Forelimb muscle (tissue), 1 donor: ENCODE data around the gene RIGI. TPM values are rescaled to one million over a fixed set of nuclear protein-coding genes. Genes with fewer than 3 reads are reported as not detected.
"Not testable (repeated sequence)": the region's sequence is repeated elsewhere in the genome, so short reads cannot be mapped to it uniquely, and the experiment has no call there.

Experiments used
- DNase-seq: peaks from one replicate; pipeline ENCODE4 v3.0.0-alpha.2; 2013; ENCODE audit warnings: low read depth
- polyA plus RNA-seq: library from polyadenylated mRNA; unstranded; fragments of 120-200 nt; gene quantifications from one replicate; pipeline ENCODE4 v1.2.1, GENCODE V29; 2013; ENCODE audit not compliant: insufficient read length

The RIGI gene
- 6.1 TPM for polyA plus RNA-seq

DNA sequence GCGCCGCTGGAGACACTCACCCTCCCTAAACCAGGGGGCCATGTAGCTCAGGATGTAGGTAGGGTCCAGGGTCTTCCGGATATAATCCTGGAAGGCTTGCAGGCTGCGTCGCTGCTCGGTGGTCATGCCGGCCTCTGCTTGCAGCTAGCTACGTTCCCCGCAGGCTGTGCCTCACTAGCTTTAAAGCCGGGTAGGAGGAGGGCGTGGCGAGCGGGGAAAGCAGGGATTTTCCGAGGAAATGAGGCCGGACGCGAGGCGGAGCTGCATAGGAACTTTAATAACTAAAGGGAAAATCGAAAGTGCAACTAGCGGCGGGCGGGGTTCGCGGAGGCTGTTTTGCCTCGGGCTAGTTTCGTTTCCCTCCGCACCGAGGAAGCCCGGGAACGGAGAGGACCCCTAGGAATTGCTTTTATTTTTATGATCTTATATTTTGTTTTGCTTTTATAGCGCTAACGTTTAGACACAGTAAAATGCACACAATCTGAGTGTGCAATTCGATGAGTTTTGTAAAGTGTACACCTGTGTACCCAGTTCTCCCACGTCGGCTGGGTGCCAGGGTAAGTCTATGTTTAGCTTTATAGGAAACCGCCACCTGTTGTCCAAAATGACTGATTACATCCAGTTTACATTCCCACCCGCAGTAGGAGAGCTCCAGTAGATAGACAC lies at the start of gene RIGI:
Gene RIGI, minus strand, starts transcription at position 156 of the 666 bp plus-strand sequence. Its CDS starts 30 bp downstream, at position 126.
- peak; percentile 82 for DNase-seq

DNA sequence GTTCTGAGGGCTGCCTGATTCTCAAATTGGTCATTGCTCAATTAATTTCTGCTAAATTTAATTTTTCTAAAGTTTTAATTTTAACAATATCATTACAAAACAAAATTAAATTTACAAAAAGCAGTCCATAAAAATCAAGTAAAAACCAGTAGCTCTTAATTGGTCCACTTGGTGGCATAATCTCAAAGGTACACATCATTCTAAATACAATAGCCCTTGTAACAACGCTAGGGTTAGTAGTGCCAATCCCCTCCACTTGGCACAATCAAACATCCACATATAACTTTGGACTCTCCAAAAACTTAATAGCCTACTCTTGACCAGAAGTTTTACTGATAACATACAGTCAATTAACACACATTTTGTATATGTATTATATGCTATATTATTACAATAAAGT lies 48.9 kb upstream of the RIGI start:
- no peak for DNase-seq

DNA sequence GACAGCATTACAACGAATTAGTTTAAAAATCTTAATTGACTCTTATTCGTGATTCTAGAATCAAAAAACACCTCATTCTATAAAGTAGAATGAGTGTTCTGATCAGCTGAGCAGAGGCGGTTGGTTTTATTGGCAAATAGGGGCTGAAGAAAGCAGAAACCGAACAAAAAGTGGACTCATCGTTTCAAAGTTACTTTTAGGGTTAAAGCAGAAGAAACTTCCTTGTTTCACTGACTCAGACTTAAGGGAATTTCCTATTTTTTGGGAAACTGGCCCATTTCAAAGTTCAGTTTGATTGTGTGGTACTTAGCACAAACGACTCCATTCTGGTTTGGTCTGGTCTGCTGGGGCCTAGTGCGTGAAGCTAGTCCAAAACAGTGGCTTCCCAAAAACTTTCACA lies 47.8 kb upstream of the RIGI start:
- no peak for DNase-seq

DNA sequence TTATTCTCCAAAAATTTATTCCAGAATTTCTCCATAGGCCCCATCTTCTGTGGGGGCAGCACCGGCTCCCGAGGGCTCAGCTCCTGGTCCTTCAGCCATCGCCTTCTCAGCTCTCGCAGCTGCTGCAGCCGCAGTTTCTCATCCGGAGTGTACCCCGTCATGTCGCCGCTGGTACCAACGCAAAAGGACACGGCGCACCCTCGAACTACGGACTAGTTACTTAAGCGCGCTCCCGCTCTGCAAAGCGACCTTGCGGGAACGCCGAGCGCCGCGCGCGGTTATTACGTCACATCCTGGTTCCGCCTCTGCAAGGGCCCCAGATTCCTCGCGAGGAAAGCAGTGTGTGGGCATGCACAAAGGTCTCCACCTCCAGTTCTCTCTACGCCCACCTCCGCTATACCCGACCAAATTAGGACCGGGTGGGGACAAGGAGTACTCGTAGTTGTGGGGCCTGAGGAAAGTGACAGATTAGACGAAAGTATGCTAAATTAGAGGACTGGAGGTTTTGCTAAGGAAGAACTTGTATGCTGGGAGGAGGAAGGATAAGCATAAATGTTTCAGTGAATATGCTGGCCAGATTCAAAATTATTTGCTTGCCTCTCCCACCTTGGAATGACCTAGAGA lies 47.0 kb upstream of the RIGI start, which contains the start of gene NDUFB6:
Gene NDUFB6, minus strand, starts transcription at position 260 of the 624 bp plus-strand sequence. Its CDS starts 99 bp downstream, at position 161.
- DNase-seq: peak; percentile 86

DNA sequence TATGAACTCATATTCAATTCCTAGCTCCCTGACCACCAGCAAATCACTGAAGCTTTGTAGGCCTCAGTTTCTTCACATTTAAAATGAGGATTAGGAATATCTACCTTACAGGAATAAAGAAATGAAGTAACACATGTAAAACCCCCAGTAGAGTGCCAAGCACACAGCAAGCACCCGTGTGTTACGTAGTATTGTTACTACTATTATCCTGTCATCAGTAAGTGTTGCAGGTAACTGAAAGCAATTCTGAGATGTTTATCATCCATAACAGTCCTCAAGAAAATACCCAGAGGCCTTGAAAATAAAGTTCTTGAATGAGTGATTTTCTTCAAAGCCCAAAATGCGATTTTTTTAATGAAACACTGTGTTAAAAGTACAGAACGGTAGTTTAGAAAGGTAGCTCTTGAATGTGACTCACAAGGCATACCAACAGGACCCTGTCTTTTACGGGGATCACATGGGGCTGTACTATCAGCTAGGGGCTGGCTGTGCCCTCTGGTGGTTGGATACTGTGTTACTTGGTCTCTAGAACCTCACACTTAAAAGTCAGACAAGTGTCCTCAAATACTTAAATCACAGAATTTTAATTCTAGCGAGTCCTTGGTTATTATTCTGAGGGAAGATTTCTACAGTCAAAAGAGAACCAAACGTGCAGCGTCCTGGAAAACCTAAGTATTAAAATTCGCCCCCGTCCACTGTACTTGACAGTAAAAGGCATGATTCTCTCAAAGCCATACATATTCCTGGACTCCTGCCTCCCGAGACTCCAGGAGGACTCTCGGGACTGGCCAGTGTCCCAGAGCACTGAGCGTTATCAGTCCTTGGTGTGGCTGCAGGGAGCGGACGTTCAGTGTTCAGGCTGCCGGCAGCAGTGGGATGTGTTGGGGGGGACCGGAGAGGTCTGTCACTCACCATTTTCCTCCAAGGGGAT lies 46.2 kb upstream of the RIGI start:
- DNase-seq: no peak

DNA sequence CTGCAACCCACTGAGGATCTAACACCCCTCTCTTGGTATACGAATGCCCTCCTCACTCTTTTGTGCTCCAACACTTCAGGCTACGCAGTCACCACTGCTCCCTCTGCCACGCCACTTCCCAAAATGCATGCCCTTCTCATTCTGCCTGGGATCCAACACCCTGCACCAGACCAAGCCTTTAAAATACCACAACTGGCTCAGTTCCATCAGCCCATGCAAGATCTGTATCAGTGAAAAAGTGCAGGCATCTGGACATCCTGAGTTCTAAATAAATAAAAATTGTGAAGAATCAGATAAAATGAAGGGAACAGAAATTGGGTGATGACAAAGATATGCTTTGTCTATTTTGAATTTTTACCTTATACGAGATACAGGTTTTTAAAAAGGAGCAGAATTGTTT lies 44.3 kb upstream of the RIGI start:
- no peak for DNase-seq

DNA sequence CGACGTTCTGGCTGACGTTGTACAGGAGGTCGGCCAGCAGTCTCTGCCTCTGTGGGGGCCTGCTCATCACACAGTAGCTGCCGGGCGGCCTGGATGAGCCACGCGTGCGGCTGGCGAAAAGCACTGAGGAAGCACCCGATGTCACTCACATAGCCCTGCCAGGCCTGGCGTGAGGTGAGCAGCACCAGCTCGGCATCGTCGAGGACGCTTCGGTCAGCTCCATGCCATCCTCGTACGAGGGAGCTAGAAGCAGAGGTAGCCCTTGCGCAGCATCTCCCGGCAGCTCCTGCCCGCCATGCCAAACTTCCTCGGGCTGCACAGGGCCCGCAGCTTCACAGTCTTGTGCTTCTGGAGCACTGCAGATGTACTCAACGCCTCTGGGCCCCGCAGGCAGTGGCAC lies 40.8 kb upstream of the RIGI start:
- DNase-seq: no peak

DNA sequence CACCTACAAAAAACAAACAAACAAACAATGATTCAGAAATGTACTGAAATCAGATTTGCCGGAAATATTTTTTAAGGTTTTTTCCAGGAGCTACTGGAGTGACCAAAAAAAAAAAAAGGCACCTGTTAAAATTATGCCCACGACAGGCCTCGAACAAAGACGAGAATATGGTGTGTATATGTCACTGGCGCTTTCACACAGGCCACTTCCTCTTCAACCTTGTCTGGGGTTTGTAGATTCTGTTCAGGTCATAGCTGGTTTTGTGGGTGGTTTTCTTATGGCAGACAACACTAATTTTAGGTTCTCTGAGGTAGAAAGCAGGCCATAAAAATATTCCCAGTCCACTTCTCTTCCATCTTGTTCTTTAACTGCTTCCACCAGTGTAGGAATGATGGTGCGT lies 40.0 kb upstream of the RIGI start:
- no peak for DNase-seq

DNA sequence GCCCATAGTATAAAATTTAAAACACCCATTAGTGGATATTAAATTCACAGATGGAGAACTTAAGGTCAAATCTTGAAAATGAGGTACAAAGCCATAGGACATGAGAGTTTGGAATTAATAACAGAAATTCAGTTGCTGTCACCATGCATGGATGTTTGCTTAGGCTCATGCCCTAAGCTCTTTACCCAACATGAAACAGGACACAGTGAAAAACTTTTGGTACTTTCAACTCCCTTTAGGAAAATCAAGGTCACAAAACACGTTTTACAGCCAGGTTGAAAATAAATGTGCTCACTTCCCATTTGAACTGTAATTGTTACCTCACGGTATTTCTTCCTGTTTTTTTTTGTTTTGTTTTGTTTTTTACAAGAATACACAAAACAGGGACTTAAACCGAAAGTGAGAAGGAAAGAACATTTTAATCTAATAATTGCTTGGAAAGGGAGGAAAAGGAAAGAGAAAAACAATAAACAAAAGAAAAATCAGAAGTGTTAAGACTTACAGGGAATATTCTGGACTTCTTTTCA lies 32.5 kb upstream of the RIGI start:
- no peak for DNase-seq

DNA sequence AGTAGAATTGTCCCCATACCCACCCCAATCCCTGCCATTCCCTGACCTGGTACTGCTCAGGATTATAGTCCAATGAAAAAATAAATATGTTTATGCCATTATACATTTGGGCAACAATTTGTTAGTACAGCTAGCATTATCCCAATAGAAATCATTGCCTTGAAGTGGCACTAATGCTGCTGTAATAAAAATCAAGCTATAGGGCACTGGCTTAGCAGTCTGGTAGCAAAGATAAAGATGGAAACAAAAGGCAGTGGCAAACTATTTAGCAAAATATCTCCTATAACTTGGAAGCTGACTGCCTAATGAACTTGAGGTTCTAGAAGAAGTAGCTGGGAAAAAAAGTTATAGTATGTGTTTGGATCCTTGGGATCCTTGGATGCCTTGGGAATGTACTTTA lies 28.6 kb upstream of the RIGI start:
- DNase-seq: no peak

DNA sequence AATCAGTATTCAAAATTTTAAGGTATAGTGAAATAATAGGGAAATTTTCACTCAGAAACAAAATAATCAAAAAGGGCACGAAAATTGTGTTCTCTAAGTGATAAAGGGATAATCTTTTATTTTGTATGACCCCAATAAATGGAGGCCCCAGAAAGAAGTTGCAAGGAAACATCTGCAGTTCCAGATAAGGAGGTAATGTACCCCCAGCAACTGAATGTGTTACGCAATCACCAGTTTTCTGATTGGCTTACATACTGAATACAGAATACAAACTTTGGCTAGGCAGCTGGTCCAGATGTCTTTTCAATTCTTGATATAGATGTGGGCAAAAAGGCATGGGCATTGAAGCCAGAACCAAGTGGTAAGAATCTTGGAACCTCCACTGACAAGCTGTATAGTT lies 28.1 kb upstream of the RIGI start:
- no peak for DNase-seq

DNA sequence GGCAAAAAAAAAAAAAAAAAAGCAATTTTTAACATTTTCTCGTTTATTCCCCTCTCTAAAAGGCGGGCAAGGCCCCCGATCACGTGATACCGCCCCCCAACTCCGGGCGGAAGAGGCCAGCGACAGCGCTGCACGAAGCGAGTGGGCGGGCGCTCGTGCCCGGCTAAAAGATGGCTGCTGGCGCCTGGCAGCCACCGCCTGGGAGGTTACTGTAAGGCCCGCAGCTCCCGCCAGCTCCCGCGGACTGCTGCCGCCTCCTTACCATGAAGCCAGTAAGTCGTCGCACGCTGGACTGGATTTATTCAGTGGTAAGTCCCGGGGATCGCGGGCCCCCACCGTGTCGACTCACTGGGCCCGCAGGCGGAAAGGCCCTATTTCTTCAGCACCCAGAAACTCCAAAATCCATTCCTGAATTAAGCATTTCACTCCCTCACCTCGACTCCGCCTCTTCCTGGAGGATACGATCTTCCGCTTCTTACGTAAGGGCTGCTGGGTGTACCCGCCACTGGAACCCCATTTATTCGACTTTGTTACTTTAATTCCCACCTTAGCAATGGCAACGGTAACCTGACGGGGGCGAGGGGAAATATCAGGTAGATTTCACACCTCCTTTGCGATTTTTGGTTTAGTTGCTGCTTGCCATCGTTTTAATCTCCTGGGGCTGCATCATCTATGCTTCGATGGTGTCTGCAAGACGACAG lies 26.3 kb upstream of the RIGI start, which contains the start of the genes SMIM27 and TOPORS:
Gene SMIM27, plus strand, starts transcription at position 156 of the 701 bp plus-strand sequence. Its CDS starts 108 bp downstream, at position 264.
Gene TOPORS, minus strand, starts transcription at position 415 of the 701 bp plus-strand sequence. Its CDS starts 150 bp downstream, at position 265.
- peak; percentile 86 for DNase-seq

DNA sequence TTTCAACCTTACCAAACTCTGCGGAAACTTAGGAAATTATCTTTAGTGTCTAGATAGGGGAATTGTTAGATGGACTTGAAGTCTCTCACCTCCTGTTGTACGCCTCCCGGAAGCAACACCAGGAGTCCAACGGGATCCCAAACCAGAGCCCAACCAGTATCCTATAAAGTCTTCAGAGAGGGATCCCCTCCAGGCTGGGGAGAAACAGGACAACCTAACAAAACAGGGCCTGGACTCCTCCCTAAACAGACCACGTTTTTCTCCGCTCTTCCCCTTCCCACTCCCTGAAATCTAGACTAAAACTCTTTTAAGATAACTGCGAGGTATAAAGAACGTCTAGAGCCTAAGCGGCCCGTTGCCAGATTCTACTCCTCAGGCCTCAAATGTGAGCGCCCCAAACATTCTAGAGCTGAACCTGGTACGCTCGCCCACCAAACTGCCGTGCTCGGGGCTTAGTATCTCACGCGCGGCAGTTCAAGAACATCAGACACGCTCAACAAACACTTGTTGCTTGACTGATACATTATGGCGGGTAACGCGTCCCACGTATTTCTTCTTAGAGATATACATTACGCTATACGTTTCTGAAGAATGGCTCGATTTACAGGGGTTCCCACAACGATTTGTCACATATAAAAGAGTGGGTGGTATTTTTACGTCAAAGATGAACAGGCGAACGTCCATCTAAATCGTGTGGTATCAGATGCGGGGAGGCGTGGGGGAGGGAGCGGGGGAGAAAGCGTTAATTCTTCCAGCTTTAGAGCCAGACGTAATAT lies 25.5 kb upstream of the RIGI start:
- no peak for DNase-seq

DNA sequence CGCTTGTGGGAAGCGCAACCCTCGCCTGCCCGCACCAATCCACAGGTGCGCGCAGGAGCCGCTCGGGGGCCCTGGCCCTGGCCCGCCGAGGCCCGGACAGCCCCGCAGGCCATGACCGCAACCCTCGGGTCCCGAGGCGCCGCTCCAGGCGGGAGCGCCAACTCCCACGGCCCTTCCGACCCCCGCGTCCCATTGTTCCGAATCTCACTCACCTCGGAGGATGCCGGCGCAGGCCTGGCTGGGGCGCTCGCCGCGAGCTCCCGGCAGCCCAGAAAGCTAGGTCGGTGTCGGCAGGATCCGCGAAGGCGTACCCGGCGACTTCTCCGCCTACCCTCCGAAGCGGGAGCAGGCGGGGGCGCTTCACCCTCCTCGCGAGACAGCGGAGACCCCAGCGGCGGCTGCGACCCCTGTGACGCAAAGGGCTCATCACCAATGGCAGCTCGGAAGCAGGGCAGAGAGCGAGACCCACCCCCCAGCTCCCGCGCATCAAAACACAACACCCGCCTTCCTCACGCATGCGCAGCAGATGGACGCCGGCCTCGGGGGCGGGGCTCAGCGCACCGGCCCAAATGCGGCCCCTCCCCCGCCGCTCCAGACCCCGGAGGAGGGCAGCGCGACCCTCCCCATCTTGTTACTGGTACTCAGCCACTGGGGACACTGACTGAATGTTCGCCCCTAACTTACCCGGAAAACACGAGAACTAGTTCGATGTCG lies 24.7 kb upstream of the RIGI start:
- peak; percentile 72 for DNase-seq

DNA sequence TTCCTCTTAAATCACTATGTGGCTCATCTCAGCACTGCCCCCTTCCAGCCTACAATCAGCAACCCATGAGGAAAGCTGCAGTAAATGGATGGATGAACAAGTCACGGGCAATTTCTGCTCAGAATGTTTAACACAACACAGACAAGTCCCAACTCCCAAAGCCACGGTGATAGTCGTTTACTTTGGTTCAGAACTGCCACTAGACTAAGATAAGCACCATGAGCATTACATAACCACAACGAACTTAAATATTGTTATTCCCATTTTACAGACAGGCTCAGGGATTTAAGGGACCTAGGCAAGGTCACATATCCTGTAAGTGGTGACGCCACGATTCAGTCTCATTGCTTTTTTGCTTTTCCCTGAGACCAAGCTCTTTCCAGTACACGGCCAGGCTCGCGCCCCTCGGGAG lies 24.2 kb upstream of the RIGI start:
- no peak for DNase-seq

DNA sequence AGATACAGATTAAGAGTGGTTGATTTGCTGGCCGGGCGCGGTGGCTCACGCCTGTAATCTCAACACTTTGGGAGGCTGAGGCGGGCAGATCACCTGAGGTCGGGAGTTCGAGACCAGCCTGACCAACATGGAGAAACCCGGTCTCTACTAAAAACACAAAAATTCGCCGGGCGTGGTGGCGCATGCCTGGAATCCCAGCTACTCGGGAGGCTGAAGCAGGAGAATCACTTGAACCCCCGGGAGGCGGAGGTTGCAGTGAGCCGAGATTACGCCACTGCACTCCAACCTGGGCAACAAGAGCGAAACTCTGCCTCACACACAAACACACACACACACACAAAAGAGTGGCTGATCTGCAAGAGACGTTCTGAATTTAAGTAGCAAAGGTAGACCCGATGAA lies 22.2 kb upstream of the RIGI start:
- not testable (repeated sequence) for DNase-seq

DNA sequence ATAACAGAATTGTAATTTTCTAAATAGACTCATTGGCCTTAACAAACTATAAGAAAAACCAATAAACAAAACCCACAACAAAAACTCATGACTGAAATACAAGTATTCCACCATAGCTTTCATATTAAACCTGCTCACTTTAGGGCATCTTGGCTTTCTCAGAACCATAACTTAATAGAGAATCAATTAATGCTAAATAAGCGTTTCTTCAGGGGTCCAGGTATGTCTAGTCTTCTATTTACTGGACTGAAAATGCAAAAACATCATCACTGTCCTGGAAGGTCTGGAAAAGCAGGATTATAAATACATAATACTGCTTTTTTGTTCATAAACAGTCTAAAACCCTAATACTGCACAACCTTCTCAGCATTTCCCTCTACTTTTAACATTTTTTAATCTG lies 19.9 kb upstream of the RIGI start:
- no peak for DNase-seq

DNA sequence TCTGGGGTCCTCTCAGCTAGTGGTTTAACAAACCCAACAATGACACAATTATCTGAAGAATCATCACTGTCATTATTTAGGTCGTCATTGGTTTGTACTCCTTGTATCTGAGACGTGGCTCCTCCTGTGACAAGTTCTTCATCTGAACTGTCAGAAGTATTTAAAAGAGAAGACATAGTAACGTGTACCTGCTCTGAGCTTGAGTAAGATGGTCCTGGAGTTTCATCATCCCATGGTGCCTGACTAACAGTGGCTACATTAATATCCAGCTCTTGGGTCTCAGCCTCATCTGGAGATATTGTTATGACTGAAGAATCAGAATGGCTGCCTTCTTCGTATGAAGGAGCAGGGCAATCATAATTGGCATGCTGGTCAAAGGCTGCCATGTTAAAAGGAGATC lies 17.1 kb upstream of the RIGI start:
- no peak for DNase-seq

DNA sequence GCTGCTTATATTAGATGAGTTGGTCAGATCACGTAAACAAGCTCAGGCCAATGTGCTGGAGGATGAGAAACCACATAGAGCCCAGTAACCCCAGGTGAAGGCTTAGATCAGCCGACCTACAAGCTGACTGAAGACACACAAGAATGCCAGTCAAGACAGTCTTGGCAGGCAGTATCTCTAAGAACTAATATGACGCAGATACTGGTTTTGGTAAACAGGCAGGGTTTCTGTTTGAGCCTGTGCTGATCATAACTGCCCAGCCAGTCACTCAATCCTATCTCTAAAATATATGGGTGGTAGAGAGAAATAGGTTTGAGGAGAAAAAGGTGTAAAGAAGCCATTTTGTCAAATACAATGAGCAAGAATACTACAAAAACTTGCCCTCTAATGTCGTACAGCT lies 7.8 kb upstream of the RIGI start:
- DNase-seq: no peak

DNA sequence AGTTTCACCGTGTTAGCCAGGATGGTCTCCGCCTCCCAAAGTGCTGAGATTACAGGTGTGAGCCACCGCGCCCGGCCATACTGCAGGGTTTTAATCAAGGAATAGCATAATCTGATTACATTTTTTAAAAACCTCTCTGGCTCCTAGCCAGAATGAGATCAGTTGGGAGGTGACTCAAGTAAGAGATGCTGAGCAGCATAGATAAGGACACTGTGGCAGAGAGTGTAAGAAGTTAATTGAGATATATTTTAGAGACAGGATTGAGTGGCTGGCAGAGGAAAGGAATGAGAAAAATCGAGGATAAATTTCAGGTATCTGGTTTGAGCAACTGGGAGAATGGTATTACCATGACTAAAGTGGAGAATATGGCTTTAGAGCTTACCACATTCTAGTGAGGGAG lies 7.3 kb upstream of the RIGI start:
- no peak for DNase-seq
